Retinal pigment epithelial cell (primary cell): ENCODE measurements around the gene RALB.

ENCODE experiments used
- DNase-seq: peaks from one replicate; pipeline ENCODE4 v3.0.0-alpha.2; 2010; ENCODE audit warnings: low read depth
- H3K4me3 ChIP-seq: 2 replicates; pipeline ENCODE4 v1.5.1; 2011; ENCODE audit warnings: mild to moderate bottlenecking, low read length, control low read depth, moderate library complexity
- CTCF ChIP-seq: conservative IDR thresholded peaks from 2 replicates; pipeline ENCODE4 v1.5.1; 2011; ENCODE audit warnings: low read depth, low read length, control low read depth, inconsistent platforms

The RALB gene

DNA sequence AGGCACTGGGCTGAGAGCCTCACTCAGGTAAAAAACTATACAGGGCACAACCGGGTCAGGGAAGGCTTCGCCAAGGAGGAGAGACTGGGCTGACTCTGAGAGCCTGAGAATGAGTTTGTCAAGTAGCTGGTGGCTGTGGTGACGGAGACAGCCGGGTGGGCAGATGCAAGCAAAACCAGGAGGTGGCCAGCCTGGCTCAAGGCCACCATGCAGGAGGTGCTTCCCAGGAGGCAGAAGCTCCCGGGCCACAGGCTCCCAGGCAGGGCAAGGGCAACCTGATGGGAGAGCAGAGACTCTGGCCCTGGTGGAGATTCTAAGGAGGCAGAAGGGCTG lies 90.4 kb downstream of the RALB start:
- DNase-seq, result no peak
- no peak for TF ChIP-seq CTCF
- H3K4me3 ChIP-seq, result no peak overlapping the region

DNA sequence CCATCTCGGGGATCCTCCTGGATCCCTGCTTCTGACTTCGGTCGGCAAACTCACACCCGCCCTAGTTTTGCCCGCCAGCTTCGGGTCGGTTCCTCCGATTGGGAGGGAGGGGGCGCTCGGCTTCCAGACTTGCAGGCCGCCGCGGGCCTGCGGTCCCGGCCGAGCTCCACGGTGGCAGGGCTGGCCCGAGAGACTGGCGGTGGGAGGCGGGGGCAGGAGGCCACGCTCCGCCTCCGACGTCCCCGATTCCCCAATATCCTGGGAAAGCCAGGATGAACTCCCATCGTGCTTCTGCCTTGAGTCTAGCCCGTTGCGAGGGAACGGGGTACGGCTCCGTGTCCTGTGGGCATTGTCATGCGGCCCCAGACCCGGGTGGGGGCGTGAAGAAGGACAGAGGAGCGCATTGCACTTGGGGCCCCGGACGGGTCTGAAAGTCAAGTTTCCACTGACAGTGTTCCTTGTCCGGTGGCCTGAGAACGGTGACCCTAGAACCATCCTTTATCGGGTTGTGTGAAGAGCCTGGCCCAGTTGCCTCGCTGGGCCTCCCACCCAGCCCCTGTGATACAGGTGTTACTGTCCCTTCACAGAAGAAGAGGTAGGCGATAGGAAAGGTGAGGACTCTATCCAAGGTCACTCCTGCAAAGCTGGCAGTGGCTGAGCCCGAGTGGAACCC lies 90.9 kb downstream of the RALB start:
- TF ChIP-seq CTCF, result peak; percentile 80
- no peak overlapping the region for H3K4me3 ChIP-seq
- DNase-seq, result peak; percentile 26
